ENCODE data around the gene SNAI1.
"Not testable (repeated sequence)": the region's sequence is repeated elsewhere in the genome, so short reads cannot be mapped to it uniquely, and the experiment has no call there.

The SNAI1 gene

GRCh38 chr20:49982346-49983122 lies at the start of gene SNAI1:
Gene SNAI1 (plus strand): TSS chr20:49982980. CDS start chr20:49983060, 80 bp downstream.
- DNase-seq (ENCODE audit: low read depth in 2 of 2, low spot score in 1 of 2): peak; percentile 61 to 71

- no peak for DNase-seq (ENCODE audit: low read depth in 2 of 2, low spot score in 1 of 2)
Observed at GRCh38 chr20:49935746-49936152, 47.0 kb upstream of the SNAI1 start.

- DNase-seq (ENCODE audit: low read depth in 2 of 2, low spot score in 1 of 2): peak; percentile 78 to 83
Observed at GRCh38 chr20:49936153-49937026, 46.4 kb upstream of the SNAI1 start, which contains the start of gene RNF114. Gene RNF114 (plus strand): TSS chr20:49936397. CDS start chr20:49936413, 16 bp downstream.

- no peak for DNase-seq (ENCODE audit: low read depth in 2 of 2, low spot score in 1 of 2)
Observed at GRCh38 chr20:49937027-49937929, 45.5 kb upstream of the SNAI1 start.

GRCh38 chr20:49938173-49939163 lies 44.3 kb upstream of the SNAI1 start:
- DNase-seq (ENCODE audit: low read depth in 2 of 2, low spot score in 1 of 2): no peak

- DNase-seq (ENCODE audit: low read depth in 2 of 2, low spot score in 1 of 2): no peak
Observed at GRCh38 chr20:49941456-49941855, 41.3 kb upstream of the SNAI1 start.

GRCh38 chr20:49942303-49942702 lies 40.5 kb upstream of the SNAI1 start:
- DNase-seq (ENCODE audit: low read depth in 2 of 2, low spot score in 1 of 2): no peak

- no peak for DNase-seq (ENCODE audit: low read depth in 2 of 2, low spot score in 1 of 2)
Observed at GRCh38 chr20:49942942-49943341, 39.8 kb upstream of the SNAI1 start.

GRCh38 chr20:49945306-49945700 lies 37.5 kb upstream of the SNAI1 start:
- no peak for DNase-seq (ENCODE audit: low read depth in 2 of 2, low spot score in 1 of 2)

- DNase-seq (ENCODE audit: low read depth in 2 of 2, low spot score in 1 of 2): no peak
Observed at GRCh38 chr20:49945701-49946477, 36.9 kb upstream of the SNAI1 start.

GRCh38 chr20:49948178-49948577 lies 34.6 kb upstream of the SNAI1 start:
- no peak for DNase-seq (ENCODE audit: low read depth in 2 of 2, low spot score in 1 of 2)

GRCh38 chr20:49948809-49949507 lies 33.8 kb upstream of the SNAI1 start:
- DNase-seq (ENCODE audit: low read depth in 2 of 2, low spot score in 1 of 2): no peak

- no peak for DNase-seq (ENCODE audit: low read depth in 2 of 2, low spot score in 1 of 2)
Observed at GRCh38 chr20:49951151-49951550, 31.6 kb upstream of the SNAI1 start.

GRCh38 chr20:49955167-49955566 lies 27.6 kb upstream of the SNAI1 start:
- DNase-seq (ENCODE audit: low read depth in 2 of 2, low spot score in 1 of 2): no peak

GRCh38 chr20:49955830-49956396 lies 26.9 kb upstream of the SNAI1 start:
- not testable (repeated sequence) for DNase-seq (ENCODE audit: low read depth in 2 of 2, low spot score in 1 of 2)

GRCh38 chr20:49956689-49957088 lies 26.1 kb upstream of the SNAI1 start:
- DNase-seq (ENCODE audit: low read depth in 2 of 2, low spot score in 1 of 2): no peak

GRCh38 chr20:49957089-49957938 lies 25.5 kb upstream of the SNAI1 start:
- not testable (repeated sequence) for DNase-seq (ENCODE audit: low read depth in 2 of 2, low spot score in 1 of 2)

All from stimulated activated CD8-positive, alpha-beta memory T cell treated with anti-CD3 and anti-CD28 coated beads, Interleukin-4, amount 100 ng/mL, for 4 hours (primary cell).